Measurements from ENCODE around the gene ARHGAP31. TPM values are rescaled to one million over a fixed set of nuclear protein-coding genes. Genes with fewer than 3 reads are reported as not detected.

Gene ARHGAP31
- total RNA-seq, 1 donor from 2014 or later = 6.3 TPM

DNA sequence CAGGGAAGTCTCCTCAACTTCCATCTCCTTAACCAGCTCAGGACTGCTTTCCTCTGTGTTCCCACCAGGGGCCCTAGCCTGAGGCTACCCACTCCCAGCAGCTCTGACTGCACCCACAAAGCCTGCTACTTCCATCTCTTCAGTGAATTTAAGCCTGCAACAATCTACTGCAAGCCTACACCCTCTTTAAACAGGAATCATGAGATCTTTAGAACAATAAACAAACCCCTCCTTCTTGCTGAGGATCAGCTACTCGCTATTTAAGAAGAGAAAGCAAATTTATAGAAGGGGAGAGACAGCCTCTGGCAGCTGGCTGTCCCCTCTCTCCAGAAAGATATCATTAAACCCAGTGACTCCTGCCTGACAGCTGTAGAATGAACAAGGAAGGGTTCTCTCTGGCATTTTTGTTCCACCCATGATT lies 51.9 kb downstream of the ARHGAP31 start:
- TF ChIP-seq, protein P1, sequence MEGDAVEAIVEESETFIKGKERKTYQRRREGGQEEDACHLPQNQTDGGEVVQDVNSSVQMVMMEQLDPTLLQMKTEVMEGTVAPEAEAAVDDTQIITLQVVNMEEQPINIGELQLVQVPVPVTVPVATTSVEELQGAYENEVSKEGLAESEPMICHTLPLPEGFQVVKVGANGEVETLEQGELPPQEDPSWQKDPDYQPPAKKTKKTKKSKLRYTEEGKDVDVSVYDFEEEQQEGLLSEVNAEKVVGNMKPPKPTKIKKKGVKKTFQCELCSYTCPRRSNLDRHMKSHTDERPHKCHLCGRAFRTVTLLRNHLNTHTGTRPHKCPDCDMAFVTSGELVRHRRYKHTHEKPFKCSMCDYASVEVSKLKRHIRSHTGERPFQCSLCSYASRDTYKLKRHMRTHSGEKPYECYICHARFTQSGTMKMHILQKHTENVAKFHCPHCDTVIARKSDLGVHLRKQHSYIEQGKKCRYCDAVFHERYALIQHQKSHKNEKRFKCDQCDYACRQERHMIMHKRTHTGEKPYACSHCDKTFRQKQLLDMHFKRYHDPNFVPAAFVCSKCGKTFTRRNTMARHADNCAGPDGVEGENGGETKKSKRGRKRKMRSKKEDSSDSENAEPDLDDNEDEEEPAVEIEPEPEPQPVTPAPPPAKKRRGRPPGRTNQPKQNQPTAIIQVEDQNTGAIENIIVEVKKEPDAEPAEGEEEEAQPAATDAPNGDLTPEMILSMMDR (conservative IDR thresholded peaks at IDR 0.05) = no peak
- Mint-ChIP-seq H3K27me3 (ENCODE audit: low read depth) (no peaks in the 10 kb centered on the region), H3K27ac (ENCODE audit: unreplicated experiment) (peak overlapping the region; percentile 39), H3K36me3 (ENCODE audit: low read depth) (peaks cover 4% of the 10 kb centered on the region), H3K4me1 (peaks cover 37% of the 10 kb centered on the region), H3K4me3 (no peak overlapping the region), H3K9me3 (no peaks in the 10 kb centered on the region)
- DNase-seq (ENCODE audit: low read depth, low spot score) = no peak

DNA sequence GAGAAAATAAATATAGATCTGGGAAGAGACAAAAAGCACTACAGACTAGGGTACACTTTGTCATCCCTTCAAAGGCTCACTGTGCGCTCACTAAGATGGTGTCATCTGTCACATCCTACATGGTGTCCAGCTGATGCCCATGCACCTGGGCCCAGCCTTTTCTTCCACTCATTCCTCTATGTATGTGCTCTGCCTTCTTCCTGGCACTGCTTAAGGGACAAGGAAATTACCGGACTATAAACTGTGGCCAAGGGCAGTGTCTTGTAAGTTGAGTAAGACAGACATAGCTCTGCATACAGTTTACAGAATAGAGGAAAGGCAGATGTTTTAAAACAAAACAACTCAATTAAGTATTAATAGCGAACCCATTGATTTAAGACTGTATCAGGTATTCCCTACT lies 52.9 kb downstream of the ARHGAP31 start:
- no peaks in the 10 kb centered on the region for H3K9me3 Mint-ChIP-seq
- H3K4me1 Mint-ChIP-seq = peaks cover 46% of the 10 kb centered on the region

DNA sequence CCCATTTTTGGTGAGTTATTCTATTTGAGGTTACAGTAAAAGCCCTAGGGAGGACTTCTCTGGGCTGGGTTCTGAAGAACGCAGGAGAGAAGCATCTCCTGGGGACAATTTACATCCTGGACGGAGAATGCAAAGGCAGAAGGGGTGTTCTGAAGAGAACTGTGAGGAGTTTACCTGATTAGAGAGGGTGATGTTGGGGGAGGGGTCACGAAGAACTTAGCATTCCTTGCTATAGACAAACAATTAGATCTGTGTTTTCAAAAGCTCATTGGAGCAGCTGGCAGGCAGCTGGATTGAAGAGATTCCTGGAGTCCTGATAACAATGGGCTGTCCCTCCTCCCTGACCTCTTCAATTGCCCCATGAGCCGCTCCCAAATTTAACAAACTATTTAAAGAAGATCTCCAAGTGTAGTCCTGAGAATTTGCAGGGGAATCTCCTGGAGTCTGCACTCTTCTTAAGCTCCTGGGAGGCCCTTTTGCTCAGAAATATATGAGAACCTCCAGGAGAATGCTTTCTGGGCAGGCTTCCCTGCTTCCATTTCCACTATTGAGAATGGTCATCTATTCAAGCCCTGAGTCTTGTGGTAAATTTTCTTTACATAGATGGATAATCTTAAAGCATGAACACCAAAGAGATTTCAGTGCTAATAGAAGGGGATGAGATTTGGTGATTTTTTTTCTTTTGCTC lies 55.3 kb downstream of the ARHGAP31 start:
- Mint-ChIP-seq H3K4me3 (peak overlapping the region; percentile 66), H3K27ac (ENCODE audit: unreplicated experiment) (peak overlapping the region; percentile 97), H3K9me3 (no peaks in the 10 kb centered on the region), H3K27me3 (ENCODE audit: low read depth) (no peaks in the 10 kb centered on the region), H3K36me3 (ENCODE audit: low read depth) (peaks cover 4% of the 10 kb centered on the region), H3K4me1 (peaks cover 59% of the 10 kb centered on the region)
- no peak for DNase-seq (ENCODE audit: low read depth, low spot score)
- TF ChIP-seq, protein P1 (conservative IDR thresholded peaks at IDR 0.05) = no peak

More for the DNA sequence above, 52.9 kb downstream of the ARHGAP31 start:
- TF ChIP-seq, protein P1 (conservative IDR thresholded peaks at IDR 0.05) = no peak
- no peak overlapping the region for H3K27ac Mint-ChIP-seq (ENCODE audit: unreplicated experiment)
- H3K27me3 Mint-ChIP-seq (ENCODE audit: low read depth) = no peaks in the 10 kb centered on the region
- DNase-seq (ENCODE audit: low read depth, low spot score) = no peak
- peaks cover 4% of the 10 kb centered on the region for H3K36me3 Mint-ChIP-seq (ENCODE audit: low read depth)
- no peak overlapping the region for H3K4me3 Mint-ChIP-seq

DNA sequence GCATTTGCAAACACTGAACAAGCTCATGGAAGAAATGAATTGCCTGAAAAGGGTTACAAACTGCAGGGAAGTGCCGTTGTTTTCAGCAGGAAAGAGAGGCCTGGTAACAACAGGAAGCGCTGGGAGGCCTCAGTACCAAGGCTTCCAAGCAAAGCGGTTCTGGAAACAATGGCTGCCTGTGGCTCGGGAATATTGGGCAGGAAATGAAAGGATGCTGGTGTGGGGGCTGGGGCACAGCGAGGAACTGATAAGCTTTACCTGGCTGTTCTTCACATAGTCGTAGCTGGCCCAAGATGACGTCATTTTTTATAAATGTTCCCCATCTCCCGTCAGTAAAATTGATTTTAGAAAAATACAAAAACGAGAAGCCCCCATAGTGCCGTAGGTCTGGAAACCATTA lies 55.9 kb downstream of the ARHGAP31 start:
- peaks cover 4% of the 10 kb centered on the region for H3K36me3 Mint-ChIP-seq (ENCODE audit: low read depth)
- no peaks in the 10 kb centered on the region for H3K9me3 Mint-ChIP-seq
- TF ChIP-seq, protein P1 (conservative IDR thresholded peaks at IDR 0.05) = no peak
- no peaks in the 10 kb centered on the region for H3K27me3 Mint-ChIP-seq (ENCODE audit: low read depth)
- peak overlapping the region; percentile 97 for H3K27ac Mint-ChIP-seq (ENCODE audit: unreplicated experiment)
- peak; percentile 9 for DNase-seq (ENCODE audit: low read depth, low spot score)
- peaks cover 59% of the 10 kb centered on the region for H3K4me1 Mint-ChIP-seq
- H3K4me3 Mint-ChIP-seq = peak overlapping the region; percentile 66

DNA sequence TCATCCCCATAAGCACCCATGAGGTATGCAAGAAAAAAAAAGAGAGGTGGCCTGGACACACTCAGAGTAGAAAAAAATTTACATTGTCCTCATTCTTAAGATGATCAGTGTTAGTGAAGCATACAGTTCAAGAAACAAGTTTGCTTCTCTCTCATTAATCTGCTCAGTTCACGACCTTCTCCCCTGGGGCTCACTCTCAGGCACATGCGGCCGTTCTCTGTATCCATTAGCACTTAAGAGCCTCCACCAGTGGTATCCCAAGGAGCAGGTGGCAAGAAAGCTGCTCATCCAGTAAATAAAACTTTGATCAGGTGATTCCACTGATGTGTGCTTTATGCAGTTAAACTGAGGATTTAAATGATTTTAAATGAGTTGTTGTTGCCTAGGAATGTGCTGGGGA lies 57.4 kb downstream of the ARHGAP31 start:
- H3K36me3 Mint-ChIP-seq (ENCODE audit: low read depth) = peaks cover 4% of the 10 kb centered on the region
- no peaks in the 10 kb centered on the region for H3K9me3 Mint-ChIP-seq
- peaks cover 49% of the 10 kb centered on the region for H3K4me1 Mint-ChIP-seq
- TF ChIP-seq, protein P1 (conservative IDR thresholded peaks at IDR 0.05) = no peak
- H3K4me3 Mint-ChIP-seq = no peak overlapping the region
- DNase-seq (ENCODE audit: low read depth, low spot score) = no peak
- no peaks in the 10 kb centered on the region for H3K27me3 Mint-ChIP-seq (ENCODE audit: low read depth)
- no peak overlapping the region for H3K27ac Mint-ChIP-seq (ENCODE audit: unreplicated experiment)
